Neural progenitor cell (in vitro differentiated cells): ENCODE data around the gene GPX3. TPM values are rescaled to one million over a fixed set of nuclear protein-coding genes. Genes with fewer than 3 reads are reported as not detected.

Source experiments
- DNase-seq: peaks from one replicate; pipeline ENCODE4 v3.0.0-alpha.2; 2016; ENCODE audit warnings: low spot score
- H2AFZ ChIP-seq: fragments of 200-600 bp; sonication (generic); replicated peaks from 2 replicates; pipeline ENCODE4 v1.6.1; 2016; ENCODE audit warnings: antibody characterized with exemption
- H3F3A ChIP-seq: fragments of 200-600 bp; sonication (generic); 2 replicates; pipeline ENCODE4 v1.6.1; 2016; ENCODE audit warnings: antibody characterized with exemption, low read depth
- H3K27ac ChIP-seq: fragments of 200-600 bp; sonication (generic); 2 replicates; pipeline ENCODE4 v1.5.1; 2016; ENCODE audit warnings: mild to moderate bottlenecking
- H3K27me3 ChIP-seq: fragments of 200-600 bp; sonication (generic); 2 replicates; pipeline ENCODE4 v1.6.1; 2016; ENCODE audit warnings: mild to moderate bottlenecking, moderate library complexity
- H3K36me3 ChIP-seq: fragments of 200-600 bp; sonication (generic); 2 replicates; pipeline ENCODE4 v1.5.1; 2016
- H3K4me1 ChIP-seq: fragments of 200-600 bp; sonication (generic); 2 replicates; pipeline ENCODE4 v1.6.1; 2016; ENCODE audit warnings: mixed run types
- H3K4me2 ChIP-seq: fragments of 200-600 bp; sonication (generic); 2 replicates; pipeline ENCODE4 v1.6.1; 2016
- H3K4me3 ChIP-seq: fragments of 200-600 bp; sonication (generic); 2 replicates; pipeline ENCODE4 v1.5.1; 2016
- H3K79me2 ChIP-seq: fragments of 200-600 bp; sonication (generic); 2 replicates; pipeline ENCODE4 v1.6.1; 2016; ENCODE audit warnings: low read depth
- H3K9ac ChIP-seq: fragments of 200-600 bp; sonication (generic); 2 replicates; pipeline ENCODE4 v1.6.1; 2016
- H3K9me3 ChIP-seq: fragments of 200-600 bp; sonication (generic); 2 replicates; pipeline ENCODE4 v1.5.1; 2016; ENCODE audit warnings: low read depth
- H4K20me1 ChIP-seq: fragments of 200-600 bp; sonication (generic); 2 replicates; pipeline ENCODE4 v1.6.1; 2016; ENCODE audit warnings: low read depth
- H3K27ac Mint-ChIP-seq: 3 replicates; pipeline ENCODE4 v1.8.0; 2021; ENCODE audit warnings: mixed read lengths
- H3K27me3 Mint-ChIP-seq: 2 replicates; pipeline ENCODE4 v1.8.0; 2022; ENCODE audit warnings: low read depth, mild to moderate bottlenecking, inconsistent platforms, moderate library complexity, mixed read lengths; ENCODE audit not compliant: insufficient read depth
- H3K36me3 Mint-ChIP-seq: 3 replicates; pipeline ENCODE4 v1.8.0; 2021; ENCODE audit warnings: mixed read lengths
- H3K4me1 Mint-ChIP-seq: 3 replicates; pipeline ENCODE4 v1.8.0; 2021; ENCODE audit warnings: mixed read lengths
- H3K4me3 Mint-ChIP-seq: 3 replicates; pipeline ENCODE4 v1.8.0; 2021; ENCODE audit warnings: mild to moderate bottlenecking, moderate library complexity, mixed read lengths
- H3K9me3 Mint-ChIP-seq: 3 replicates; pipeline ENCODE4 v1.8.0; 2020; ENCODE audit warnings: mixed read lengths
- EZH2 ChIP-seq: fragments of 200-600 bp; sonication (generic); IDR thresholded peaks from 2 replicates; pipeline ENCODE4 v1.6.1; 2017; ENCODE audit warnings: antibody characterized with exemption, mild to moderate bottlenecking, moderate library complexity
- EZH2phosphoT487 ChIP-seq: fragments of 200-600 bp; sonication (generic); IDR thresholded peaks from 2 replicates; pipeline ENCODE4 v1.6.1; 2017; ENCODE audit warnings: antibody characterized with exemption
- total RNA-seq: library from RNA; depleted of rRNA; stranded (reverse); fragments of >200 nt; gene quantifications from 2 replicates; pipeline ENCODE4 v1.2.3, GENCODE V29; 2015; ENCODE audit warnings: low replicate concordance
- TF ChIP-seq, protein P1 (sequence below): fragments of 200-600 bp; sonication (generic); IDR thresholded peaks from 2 replicates; pipeline ENCODE4 v1.5.1; 2017; ENCODE audit warnings: antibody characterized with exemption, mild to moderate bottlenecking

The GPX3 gene
- total RNA-seq, 1 donor from 2014 or later: 17.9 TPM

DNA sequence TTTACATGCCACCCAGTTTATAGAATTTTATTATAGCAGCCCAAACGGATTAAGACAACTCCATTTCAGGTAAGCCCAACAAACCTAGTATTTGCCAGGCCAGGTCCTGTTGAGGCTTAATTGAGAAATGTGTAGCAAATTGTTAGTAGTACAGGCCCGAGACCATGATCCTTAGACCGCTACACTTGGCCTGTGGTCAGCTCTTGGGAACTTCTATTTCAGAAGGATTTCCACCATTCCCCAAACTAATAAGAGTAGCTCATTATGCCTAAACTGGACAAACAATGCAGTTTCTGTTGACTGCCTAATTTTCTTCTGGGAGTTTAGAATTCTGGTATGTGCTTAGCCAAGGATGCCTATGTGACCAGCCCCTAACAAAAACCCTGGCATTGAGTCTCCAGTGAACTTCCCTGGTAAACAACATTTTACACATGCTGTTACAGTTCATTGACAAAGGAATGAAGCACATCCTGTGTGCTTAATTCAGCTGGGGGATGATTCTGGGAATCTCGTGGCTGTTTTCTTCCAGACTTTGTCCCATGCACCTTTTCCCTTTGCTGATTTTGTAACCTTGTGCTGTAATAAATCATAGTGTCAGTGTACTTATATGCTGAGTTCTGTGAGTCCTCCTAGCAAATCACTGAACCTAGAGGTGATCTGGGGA, 5.6 kb upstream of the GPX3 start:
- H3K27me3 Mint-ChIP-seq: peaks cover 3% of the 10 kb centered on the region
- Histone ChIP-seq H2AFZ (no peak overlapping the region), H3K79me2 (no peaks in the 10 kb centered on the region), H3K27ac (no peak overlapping the region), H4K20me1 (no peaks in the 10 kb centered on the region), H3K9ac (no peak overlapping the region), H3K9me3 (no peaks in the 10 kb centered on the region), H3K4me2 (no peak overlapping the region), H3K4me1 (peaks cover 6% of the 10 kb centered on the region), H3K27me3 (peaks cover 21% of the 10 kb centered on the region), H3K4me3 (no peak overlapping the region), H3F3A (no peaks in the 10 kb centered on the region), H3K36me3 (no peaks in the 10 kb centered on the region)
- no peak for DNase-seq
- no peaks in the 10 kb centered on the region for H3K4me1 Mint-ChIP-seq
- TF ChIP-seq, protein P1, sequence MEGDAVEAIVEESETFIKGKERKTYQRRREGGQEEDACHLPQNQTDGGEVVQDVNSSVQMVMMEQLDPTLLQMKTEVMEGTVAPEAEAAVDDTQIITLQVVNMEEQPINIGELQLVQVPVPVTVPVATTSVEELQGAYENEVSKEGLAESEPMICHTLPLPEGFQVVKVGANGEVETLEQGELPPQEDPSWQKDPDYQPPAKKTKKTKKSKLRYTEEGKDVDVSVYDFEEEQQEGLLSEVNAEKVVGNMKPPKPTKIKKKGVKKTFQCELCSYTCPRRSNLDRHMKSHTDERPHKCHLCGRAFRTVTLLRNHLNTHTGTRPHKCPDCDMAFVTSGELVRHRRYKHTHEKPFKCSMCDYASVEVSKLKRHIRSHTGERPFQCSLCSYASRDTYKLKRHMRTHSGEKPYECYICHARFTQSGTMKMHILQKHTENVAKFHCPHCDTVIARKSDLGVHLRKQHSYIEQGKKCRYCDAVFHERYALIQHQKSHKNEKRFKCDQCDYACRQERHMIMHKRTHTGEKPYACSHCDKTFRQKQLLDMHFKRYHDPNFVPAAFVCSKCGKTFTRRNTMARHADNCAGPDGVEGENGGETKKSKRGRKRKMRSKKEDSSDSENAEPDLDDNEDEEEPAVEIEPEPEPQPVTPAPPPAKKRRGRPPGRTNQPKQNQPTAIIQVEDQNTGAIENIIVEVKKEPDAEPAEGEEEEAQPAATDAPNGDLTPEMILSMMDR: no peak
- no peak for TF ChIP-seq EZH2
- no peak for TF ChIP-seq EZH2phosphoT487
- H3K36me3 Mint-ChIP-seq: no peaks in the 10 kb centered on the region
- peaks cover 2% of the 10 kb centered on the region for H3K9me3 Mint-ChIP-seq
- no peak overlapping the region for H3K27ac Mint-ChIP-seq
- no peak overlapping the region for H3K4me3 Mint-ChIP-seq

DNA sequence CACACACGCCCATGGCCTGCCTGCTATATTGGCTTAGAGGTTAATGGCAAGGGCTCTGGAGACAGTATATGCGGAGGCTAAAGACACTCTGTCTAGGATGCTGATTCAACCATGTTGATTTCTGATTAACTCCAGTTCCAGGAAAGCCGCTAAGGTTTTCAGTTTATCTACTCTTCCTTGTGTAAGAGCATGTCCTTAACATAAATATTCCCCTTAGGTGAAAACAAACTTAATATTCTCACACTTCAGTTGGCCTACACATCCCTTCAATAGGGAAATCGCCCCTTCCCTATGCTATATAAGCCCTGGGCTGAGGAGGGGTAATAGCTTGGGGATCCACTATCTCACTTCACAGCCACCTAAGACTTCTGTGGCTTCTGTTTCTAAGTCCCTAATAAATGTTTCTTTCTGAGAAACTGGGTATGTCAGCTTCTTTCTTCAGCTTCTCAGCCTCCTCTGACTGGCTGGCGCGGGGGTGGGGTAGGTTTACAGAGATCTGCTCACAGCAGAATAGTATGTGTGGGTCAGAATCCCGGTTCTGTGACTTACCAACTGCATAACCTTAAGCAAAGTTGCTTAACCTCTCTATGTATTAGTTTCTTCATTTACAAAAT, 4.3 kb upstream of the GPX3 start:
- Histone ChIP-seq H3K4me3 (no peak overlapping the region), H3K4me1 (peaks cover 6% of the 10 kb centered on the region), H3K79me2 (no peaks in the 10 kb centered on the region), H3F3A (no peaks in the 10 kb centered on the region), H3K27ac (no peak overlapping the region), H3K4me2 (no peak overlapping the region), H2AFZ (no peak overlapping the region), H3K27me3 (peaks cover 29% of the 10 kb centered on the region), H3K36me3 (no peaks in the 10 kb centered on the region), H4K20me1 (no peaks in the 10 kb centered on the region), H3K9me3 (no peaks in the 10 kb centered on the region), H3K9ac (no peak overlapping the region)
- Mint-ChIP-seq H3K4me3 (no peak overlapping the region), H3K9me3 (peaks cover 2% of the 10 kb centered on the region), H3K4me1 (peaks cover 3% of the 10 kb centered on the region), H3K27ac (no peak overlapping the region), H3K36me3 (no peaks in the 10 kb centered on the region), H3K27me3 (no peaks in the 10 kb centered on the region)
- no peak for DNase-seq
- no peak for TF ChIP-seq EZH2phosphoT487
- TF ChIP-seq EZH2: no peak
- TF ChIP-seq, protein P1: no peak

GRCh38 chr5:151016700-151017099, 3.7 kb upstream of the GPX3 start:
- Histone ChIP-seq H3F3A (no peaks in the 10 kb centered on the region), H3K36me3 (no peaks in the 10 kb centered on the region)
- peaks cover 2% of the 10 kb centered on the region for H3K9me3 Mint-ChIP-seq

More at GRCh38 chr5:151016700-151017099, 3.7 kb upstream of the GPX3 start:
- no peak overlapping the region for H2AFZ ChIP-seq
- no peak overlapping the region for H3K4me2 ChIP-seq
- no peak overlapping the region for H3K4me3 Mint-ChIP-seq
- H3K4me1 ChIP-seq: peaks cover 6% of the 10 kb centered on the region
- H3K4me3 ChIP-seq: no peak overlapping the region
- H3K27me3 ChIP-seq: peaks cover 35% of the 10 kb centered on the region
- TF ChIP-seq EZH2: no peak
- no peak for TF ChIP-seq EZH2phosphoT487
- TF ChIP-seq, protein P1: no peak
- no peak overlapping the region for H3K9ac ChIP-seq
- no peaks in the 10 kb centered on the region for H3K27me3 Mint-ChIP-seq
- H3K79me2 ChIP-seq: no peaks in the 10 kb centered on the region
- no peaks in the 10 kb centered on the region for H3K36me3 Mint-ChIP-seq
- no peaks in the 10 kb centered on the region for H4K20me1 ChIP-seq
- H3K4me1 Mint-ChIP-seq: peaks cover 4% of the 10 kb centered on the region
- H3K9me3 ChIP-seq: no peaks in the 10 kb centered on the region
- no peak overlapping the region for H3K27ac ChIP-seq
- no peak for DNase-seq
- H3K27ac Mint-ChIP-seq: no peak overlapping the region
